Neural cell (in vitro differentiated cells): ENCODE results near the gene NATD1.

Experiments
- CTCF ChIP-seq: fragments of 450-650 bp; IDR thresholded peaks from 2 replicates; pipeline ENCODE4 v1.5.1; 2014; ENCODE audit warnings: antibody characterized with exemption, mild to moderate bottlenecking, moderate library complexity; ENCODE audit not compliant: poor library complexity, severe bottlenecking
- EP300 ChIP-seq: fragments of 450-650 bp; conservative IDR thresholded peaks from 2 replicates; pipeline ENCODE4 v1.6.1; 2014; ENCODE audit warnings: antibody characterized with exemption, mild to moderate bottlenecking, moderate library complexity; ENCODE audit not compliant: poor library complexity, severe bottlenecking
- SMC3 ChIP-seq: fragments of 450-650 bp; conservative IDR thresholded peaks from 2 replicates; pipeline ENCODE4 v1.6.1; 2014; ENCODE audit warnings: antibody characterized with exemption, mild to moderate bottlenecking, moderate library complexity; ENCODE audit not compliant: poor library complexity
- TAF1 ChIP-seq: IDR thresholded peaks from 2 replicates; pipeline ENCODE4 v1.6.1; 2012; ENCODE audit warnings: low read depth

- no peak for TF ChIP-seq CTCF
- TF ChIP-seq EP300: no peak
- no peak for TF ChIP-seq SMC3
- no peak for TF ChIP-seq TAF1
Measured at GRCh38 chr17:21298056-21298982, 45.1 kb upstream of the NATD1 start.
